Skeletal muscle cell (primary cell): ENCODE results near the gene RAB40B.
"Not testable (repeated sequence)": the region's sequence is repeated elsewhere in the genome, so short reads cannot be mapped to it uniquely, and the experiment has no call there.

Source experiments
- DNase-seq: peaks from one replicate; pipeline ENCODE4 v3.0.0-alpha.2; 2010; ENCODE audit warnings: low read depth
- H3K4me3 ChIP-seq: 2 replicates; pipeline ENCODE4 v1.5.1; 2011; ENCODE audit warnings: low read depth, mild to moderate bottlenecking, control low read depth, low read length, moderate library complexity

The RAB40B gene

GRCh38 chr17:82698065-82698973, at the start of gene RAB40B:
Gene RAB40B, minus strand, starts transcription at chr17:82698698. Its CDS starts 102 bp downstream, at chr17:82698596.
- DNase-seq: peak; percentile 95
- H3K4me3 ChIP-seq: peak within 1 kb of the TSS; percentile 69

GRCh38 chr17:82745524-82745923, 47.0 kb upstream of the RAB40B start:
- no peak overlapping the region for H3K4me3 ChIP-seq
- DNase-seq: no peak

- not testable (repeated sequence) for H3K4me3 ChIP-seq, DNase-seq
These were observed 46.2 kb upstream of the RAB40B start for GRCh38 chr17:82744736-82745135.

- DNase-seq: no peak
- H3K4me3 ChIP-seq: no peak overlapping the region
These were observed 45.1 kb upstream of the RAB40B start for GRCh38 chr17:82743344-82744219.

- no peak for DNase-seq
- no peak overlapping the region for H3K4me3 ChIP-seq
These were observed 42.6 kb upstream of the RAB40B start for GRCh38 chr17:82740906-82741759.

- no peak for DNase-seq
- H3K4me3 ChIP-seq: no peak overlapping the region
These were observed 39.7 kb upstream of the RAB40B start for GRCh38 chr17:82737967-82738877.

- H3K4me3 ChIP-seq: no peak overlapping the region
- DNase-seq: no peak
These were observed 38.1 kb upstream of the RAB40B start for GRCh38 chr17:82736511-82737185.

GRCh38 chr17:82734987-82735866, 36.7 kb upstream of the RAB40B start, which contains the start of gene FN3K:
Gene FN3K, plus strand, starts transcription at chr17:82735615. Its CDS starts 22 bp downstream, at chr17:82735637.
- H3K4me3 ChIP-seq: peak within 1 kb of the TSS; percentile 65
- peak; percentile 39 for DNase-seq

- H3K4me3 ChIP-seq: no peak overlapping the region
- no peak for DNase-seq
These were observed 33.7 kb upstream of the RAB40B start for GRCh38 chr17:82732118-82732743.

GRCh38 chr17:82729479-82730260, 31.2 kb upstream of the RAB40B start:
- H3K4me3 ChIP-seq: no peak overlapping the region
- no peak for DNase-seq

- H3K4me3 ChIP-seq: no peak overlapping the region
- DNase-seq: no peak
These were observed 27.9 kb upstream of the RAB40B start for GRCh38 chr17:82726427-82726826.

GRCh38 chr17:82723169-82723807, 24.8 kb upstream of the RAB40B start:
- no peak overlapping the region for H3K4me3 ChIP-seq
- DNase-seq: no peak

- no peak overlapping the region for H3K4me3 ChIP-seq
- no peak for DNase-seq
These were observed 24.0 kb upstream of the RAB40B start for GRCh38 chr17:82722341-82723013.

- no peak overlapping the region for H3K4me3 ChIP-seq
- DNase-seq: no peak
These were observed 21.7 kb upstream of the RAB40B start for GRCh38 chr17:82720204-82720603.
